Measurements from ENCODE around the gene JPH3. TPM values are rescaled to one million over a fixed set of nuclear protein-coding genes. Genes with fewer than 3 reads are reported as not detected.

The JPH3 gene
- polyA plus RNA-seq, 1 donor from 2014 or later = 22.2 TPM

- Histone ChIP-seq H3K4me3 (ENCODE audit: low read length) (no peak overlapping the region), H3K9me2 (ENCODE audit: insufficient read depth, low read length) (no peaks in the 10 kb centered on the region), H3K4me2 (ENCODE audit: low read length) (no peak overlapping the region), H3K27ac (ENCODE audit: low read length) (no peak overlapping the region), H2AFZ (ENCODE audit: low read depth, low read length) (no peak overlapping the region), H3K9me3 (ENCODE audit: low read length) (no peaks in the 10 kb centered on the region), H3K79me2 (replicated peaks; ENCODE audit: insufficient read depth, low read length) (no peaks in the 10 kb centered on the region), H3F3A (ENCODE audit: insufficient read depth, low read length, poor library complexity, severe bottlenecking) (no peaks in the 10 kb centered on the region), H3K36me3 (ENCODE audit: insufficient read depth, low read length) (no peaks in the 10 kb centered on the region), H3K27me3 (ENCODE audit: insufficient read depth, low read depth, low read length) (no peaks in the 10 kb centered on the region), H4K20me1 (ENCODE audit: insufficient read depth) (no peaks in the 10 kb centered on the region), H3K9ac (ENCODE audit: low read length) (no peak overlapping the region)
- TF ChIP-seq EZH2 (IDR thresholded peaks at IDR 0.05; ENCODE audit: borderline replicate concordance, insufficient read depth, low read length, poor library complexity, severe bottlenecking) (no peak), POLR2AphosphoS5 (IDR thresholded peaks at IDR 0.05) (no peak), EP300 (conservative IDR thresholded peaks at IDR 0.05; ENCODE audit: poor library complexity, severe bottlenecking) (no peak), SMC3 (conservative IDR thresholded peaks at IDR 0.05; ENCODE audit: poor library complexity) (no peak), RAD21 (conservative IDR thresholded peaks at IDR 0.05) (no peak), TAF1 (IDR thresholded peaks at IDR 0.05; ENCODE audit: low read depth) (no peak)
Observed at GRCh38 chr16:87692176-87692575, 89.9 kb downstream of the JPH3 start.

- H3K4me2 ChIP-seq (ENCODE audit: low read length) = no peak overlapping the region
Observed at GRCh38 chr16:87692756-87693155, 90.4 kb downstream of the JPH3 start.

More at GRCh38 chr16:87692756-87693155, 90.4 kb downstream of the JPH3 start:
- Histone ChIP-seq H3K27me3 (ENCODE audit: insufficient read depth, low read depth, low read length) (no peaks in the 10 kb centered on the region), H3F3A (ENCODE audit: insufficient read depth, low read length, poor library complexity, severe bottlenecking) (no peaks in the 10 kb centered on the region), H4K20me1 (ENCODE audit: insufficient read depth) (no peaks in the 10 kb centered on the region), H3K79me2 (replicated peaks; ENCODE audit: insufficient read depth, low read length) (no peaks in the 10 kb centered on the region), H3K4me3 (ENCODE audit: low read length) (no peak overlapping the region), H2AFZ (ENCODE audit: low read depth, low read length) (no peak overlapping the region), H3K36me3 (ENCODE audit: insufficient read depth, low read length) (no peaks in the 10 kb centered on the region), H3K9me3 (ENCODE audit: low read length) (no peaks in the 10 kb centered on the region), H3K9me2 (ENCODE audit: insufficient read depth, low read length) (no peaks in the 10 kb centered on the region), H3K27ac (ENCODE audit: low read length) (no peak overlapping the region), H3K9ac (ENCODE audit: low read length) (no peak overlapping the region)
- TF ChIP-seq EP300 (conservative IDR thresholded peaks at IDR 0.05; ENCODE audit: poor library complexity, severe bottlenecking) (no peak), MXI1 (conservative IDR thresholded peaks at IDR 0.05; ENCODE audit: poor library complexity, severe bottlenecking) (no peak), POLR2AphosphoS5 (IDR thresholded peaks at IDR 0.05) (no peak), RAD21 (conservative IDR thresholded peaks at IDR 0.05) (no peak), TAF1 (IDR thresholded peaks at IDR 0.05; ENCODE audit: low read depth) (no peak), CTCF (IDR thresholded peaks at IDR 0.05; ENCODE audit: poor library complexity, severe bottlenecking) (no peak), SMC3 (conservative IDR thresholded peaks at IDR 0.05; ENCODE audit: poor library complexity) (no peak), EZH2 (IDR thresholded peaks at IDR 0.05; ENCODE audit: borderline replicate concordance, insufficient read depth, low read length, poor library complexity, severe bottlenecking) (no peak), REST (IDR thresholded peaks at IDR 0.05; ENCODE audit: borderline replicate concordance) (no peak)
